GM19025 (cell line): ENCODE data around the gene SPAG4.

Source experiments
- ATAC-seq: cut with Tn5 transposase; IDR thresholded peaks from one replicate; pipeline ENCODE4 v1.9.1; 2021; ENCODE audit warnings: mild to moderate bottlenecking, low read depth, moderate library complexity; ENCODE audit not compliant: unreplicated experiment

Gene SPAG4

DNA sequence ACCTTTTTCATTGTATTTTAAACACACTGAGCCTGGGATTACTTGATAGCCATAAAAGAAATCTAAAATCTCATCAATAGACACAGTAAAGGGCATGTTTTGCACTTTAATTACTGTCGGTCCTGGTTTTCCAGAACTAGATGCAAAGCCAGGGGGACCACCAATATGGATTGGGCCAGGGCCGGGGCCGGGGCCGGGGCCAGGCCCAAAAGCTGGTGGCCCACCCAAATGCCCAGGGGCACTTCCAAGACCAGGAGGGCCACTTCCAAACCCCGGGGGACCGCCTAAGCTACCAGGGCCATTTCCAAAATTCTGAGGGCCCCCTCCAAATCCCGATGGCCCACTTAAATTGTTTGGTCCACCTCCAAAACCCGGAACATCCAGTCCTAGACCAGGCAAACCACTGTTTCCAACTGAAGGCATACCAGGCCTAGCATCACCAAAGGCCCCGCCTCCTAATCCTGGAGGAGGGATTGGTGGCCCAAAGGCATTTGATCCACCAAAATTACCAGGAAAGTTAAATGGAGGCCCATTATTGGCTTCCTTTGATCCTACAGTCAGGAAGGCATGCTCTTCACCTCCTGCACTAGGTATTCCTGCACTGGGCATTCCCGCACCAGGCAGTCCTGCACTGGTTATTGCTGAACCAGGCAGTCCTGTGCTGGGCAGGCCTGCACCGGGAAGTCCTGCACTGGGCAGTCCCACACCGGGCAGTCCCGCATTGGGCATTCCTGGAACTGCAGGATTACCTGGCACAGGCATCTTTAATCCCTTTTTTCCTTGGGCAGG is 37.2 kb downstream of the SPAG4 start:
- ATAC-seq, result no peak

DNA sequence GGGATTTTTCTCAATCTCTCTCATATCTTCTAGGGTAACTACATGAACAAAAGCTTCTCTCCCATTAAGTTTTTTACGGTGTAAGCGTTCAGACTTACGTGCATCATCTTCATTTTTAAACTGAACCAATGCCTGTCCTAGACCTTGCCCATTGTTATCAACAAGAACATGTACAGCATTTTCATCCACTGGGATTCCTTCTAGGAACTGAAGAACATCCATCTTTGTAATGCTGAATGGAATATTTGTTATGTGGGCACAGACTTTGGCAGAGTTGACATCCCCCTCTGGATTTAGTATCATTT is 37.8 kb downstream of the SPAG4 start:
- no peak for ATAC-seq

DNA sequence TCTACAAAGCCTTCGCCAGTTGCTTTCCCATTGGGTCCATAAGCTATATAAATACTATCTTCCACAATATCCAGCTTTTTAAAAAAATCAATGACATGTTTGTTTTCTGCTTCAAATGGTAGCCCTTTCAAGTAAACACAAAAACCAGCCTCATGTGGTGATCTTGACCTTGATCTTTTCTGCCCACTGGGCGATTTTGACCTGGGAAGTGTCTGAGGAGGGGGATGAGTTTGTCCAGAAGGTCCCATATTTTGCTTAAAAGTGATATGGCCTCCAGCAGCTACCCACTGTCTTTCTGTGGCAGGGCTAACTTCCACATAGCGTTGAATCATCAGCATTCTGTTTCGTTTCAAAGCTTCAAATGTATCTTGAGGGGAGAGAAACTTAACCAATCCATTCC is 38.3 kb downstream of the SPAG4 start:
- ATAC-seq, result no peak

DNA sequence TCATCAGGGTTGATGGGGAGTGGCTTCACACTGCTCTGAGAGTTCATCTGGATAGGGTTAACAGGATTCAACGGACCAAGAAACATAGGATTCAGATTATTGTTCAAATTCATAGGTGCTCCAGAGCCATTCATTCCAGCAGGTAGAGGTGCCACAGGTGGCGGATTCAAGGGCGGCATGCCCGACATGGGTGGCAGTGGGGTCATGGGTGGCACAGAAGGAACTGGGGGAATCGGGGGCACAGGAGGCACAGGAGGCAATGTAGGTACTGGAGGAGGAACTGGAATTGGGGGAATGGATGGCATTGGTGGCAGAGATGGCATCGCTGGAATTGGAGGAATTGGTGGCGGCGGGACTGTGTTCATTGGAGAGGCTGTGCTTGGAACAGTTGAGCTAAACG is 38.8 kb downstream of the SPAG4 start:
- no peak for ATAC-seq

DNA sequence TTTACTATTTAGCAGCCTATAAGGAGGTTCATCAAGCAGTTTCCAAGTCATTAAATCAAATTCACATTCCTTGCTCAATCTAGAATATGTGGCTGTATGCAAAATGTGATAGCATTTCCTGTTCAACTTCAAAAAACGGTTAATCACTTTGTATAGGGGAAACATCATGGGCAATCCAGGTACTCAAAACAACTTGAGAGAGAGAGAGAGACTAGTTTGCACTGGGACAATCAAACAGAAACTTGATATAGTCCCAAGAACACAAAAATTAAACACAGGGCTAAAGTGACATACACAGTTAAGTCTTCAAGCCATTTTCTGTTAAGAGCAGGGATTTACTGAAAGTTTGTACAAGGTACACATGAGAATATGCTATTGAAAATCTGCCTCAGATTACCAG is 41.6 kb downstream of the SPAG4 start:
- no peak for ATAC-seq

DNA sequence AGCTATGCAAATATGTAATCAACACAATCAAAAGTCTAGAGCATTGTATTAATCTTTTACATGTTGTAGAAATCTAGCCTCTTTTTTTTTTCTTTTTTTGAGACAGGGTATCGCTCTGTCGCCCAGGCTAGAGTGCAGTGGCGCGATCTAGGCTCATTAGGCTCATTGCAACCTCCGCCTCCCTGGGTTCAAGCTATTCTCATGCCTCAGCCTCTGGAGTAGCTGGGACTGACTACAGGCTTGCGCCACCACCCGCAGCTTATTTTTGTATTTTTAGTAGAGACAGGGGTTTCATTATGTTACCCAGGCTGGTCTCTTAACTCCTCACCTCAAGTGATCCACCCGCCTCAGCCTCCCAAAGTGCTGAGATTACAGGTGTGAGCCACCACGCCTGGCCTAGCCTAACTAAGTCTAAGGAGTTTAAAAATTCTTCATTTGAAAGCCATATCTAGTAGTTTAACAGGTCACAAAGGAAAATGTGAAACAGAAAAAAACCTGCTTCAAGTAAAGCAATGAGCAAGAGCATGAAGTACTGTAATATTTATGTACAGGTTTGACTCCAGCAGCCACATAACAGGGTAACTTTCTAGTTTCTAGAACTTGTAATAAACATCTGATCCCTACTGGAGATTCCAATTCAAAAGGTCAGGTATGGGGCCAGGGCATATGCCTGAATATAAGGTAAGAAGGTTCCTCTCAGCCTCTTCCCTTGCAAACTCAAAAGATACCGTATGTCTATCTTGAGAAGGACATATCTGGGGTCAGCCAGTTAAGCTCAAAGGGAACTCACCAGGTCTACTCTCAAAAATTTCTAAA is 44.7 kb downstream of the SPAG4 start:
- ATAC-seq, result no peak

DNA sequence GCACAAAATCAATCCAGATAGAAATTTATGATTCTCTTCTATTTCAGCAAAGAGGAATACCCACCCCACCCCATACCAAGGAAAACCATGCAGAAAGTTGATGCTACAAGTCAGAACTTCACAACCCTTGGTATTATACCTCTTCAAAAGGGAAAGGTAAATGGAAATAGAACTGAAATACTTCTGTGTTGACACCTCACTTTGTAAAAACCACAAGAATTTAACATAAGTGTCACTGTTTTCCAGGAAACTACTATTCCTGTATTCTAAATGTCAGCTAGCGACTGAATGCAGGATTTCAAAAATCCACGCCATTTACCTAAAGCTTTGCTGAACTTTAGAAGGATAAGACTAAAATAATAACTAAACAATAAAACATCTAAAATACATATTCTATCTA is 45.4 kb downstream of the SPAG4 start:
- no peak for ATAC-seq

DNA sequence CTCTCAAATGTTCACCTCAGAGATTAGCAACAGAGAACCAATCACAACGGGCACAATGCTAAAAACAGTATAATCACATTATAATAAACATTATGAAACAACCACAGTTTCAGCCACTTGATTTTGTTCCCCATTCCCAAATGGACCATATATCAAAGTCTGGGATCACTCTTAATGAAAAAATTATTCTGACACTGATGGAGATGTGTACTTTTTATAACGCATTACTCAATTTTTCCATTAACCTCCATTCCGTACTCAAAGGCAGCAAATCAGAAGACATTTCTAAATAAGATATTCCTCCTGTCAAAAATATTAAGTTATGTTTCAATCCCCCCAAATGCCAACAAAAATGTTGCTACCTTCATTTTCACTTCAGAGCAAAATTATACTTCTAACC is 46.3 kb downstream of the SPAG4 start:
- ATAC-seq, result no peak

DNA sequence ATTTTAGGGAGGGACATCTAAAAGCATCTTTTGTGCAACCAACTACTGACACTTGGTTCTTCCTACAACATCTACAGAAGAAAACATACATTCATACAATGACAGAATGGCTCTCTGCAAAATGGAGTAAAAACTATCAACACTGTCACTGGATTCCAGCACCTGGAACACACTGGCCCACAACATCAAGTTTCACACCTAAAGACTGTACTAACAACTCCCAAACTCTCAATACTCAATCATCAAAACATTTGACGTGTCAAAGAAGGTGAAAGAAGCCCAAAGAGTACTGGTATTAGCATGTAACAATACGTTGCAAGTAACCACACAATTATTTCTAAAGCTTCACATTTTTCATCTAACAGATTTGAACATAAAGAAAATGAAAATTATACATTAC is 46.9 kb downstream of the SPAG4 start:
- ATAC-seq, result no peak

DNA sequence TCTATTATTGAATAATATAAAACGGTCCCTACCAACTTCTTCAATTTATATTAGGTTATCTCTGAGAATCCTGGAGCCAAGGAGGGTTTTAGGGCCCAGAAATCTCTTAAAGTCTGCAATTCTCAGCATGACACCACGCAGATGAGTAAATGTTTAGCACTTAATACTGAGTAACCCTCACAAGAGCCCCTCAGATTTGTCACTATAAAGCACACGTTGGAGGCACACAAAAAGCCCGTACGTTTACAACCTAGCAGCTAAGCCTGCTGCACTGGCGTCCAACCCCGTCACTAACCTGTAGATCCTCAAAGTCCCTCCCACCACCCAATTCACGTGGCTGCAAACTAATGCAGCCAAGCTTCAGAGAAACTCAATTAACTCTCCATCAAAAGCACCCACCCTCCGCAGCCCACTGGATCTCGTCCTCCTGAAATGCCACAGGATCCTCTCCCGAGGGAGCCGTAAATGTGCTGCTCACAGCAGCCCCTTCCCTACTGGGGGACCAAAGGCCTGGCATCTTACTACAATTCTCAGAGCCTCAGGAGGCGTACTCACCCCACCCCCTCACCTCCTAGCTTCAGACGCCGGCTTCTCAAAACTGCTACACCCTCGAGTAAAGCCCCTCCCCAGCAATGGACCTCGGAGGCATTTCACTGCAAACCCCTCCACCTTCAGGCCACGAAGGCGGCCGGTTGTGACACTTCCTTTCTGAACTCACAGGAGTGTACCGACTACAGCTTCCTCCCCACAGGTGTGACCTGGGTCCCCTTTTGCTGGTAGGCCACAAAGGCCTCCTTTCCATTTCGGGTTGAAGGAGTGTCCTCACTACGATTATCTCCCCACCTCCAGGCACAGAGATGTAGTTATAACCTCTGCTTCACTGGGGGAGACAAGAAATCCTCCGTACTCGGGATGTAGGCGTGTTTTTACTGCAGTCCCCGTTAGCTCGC is 48.2 kb downstream of the SPAG4 start:
- no peak for ATAC-seq

DNA sequence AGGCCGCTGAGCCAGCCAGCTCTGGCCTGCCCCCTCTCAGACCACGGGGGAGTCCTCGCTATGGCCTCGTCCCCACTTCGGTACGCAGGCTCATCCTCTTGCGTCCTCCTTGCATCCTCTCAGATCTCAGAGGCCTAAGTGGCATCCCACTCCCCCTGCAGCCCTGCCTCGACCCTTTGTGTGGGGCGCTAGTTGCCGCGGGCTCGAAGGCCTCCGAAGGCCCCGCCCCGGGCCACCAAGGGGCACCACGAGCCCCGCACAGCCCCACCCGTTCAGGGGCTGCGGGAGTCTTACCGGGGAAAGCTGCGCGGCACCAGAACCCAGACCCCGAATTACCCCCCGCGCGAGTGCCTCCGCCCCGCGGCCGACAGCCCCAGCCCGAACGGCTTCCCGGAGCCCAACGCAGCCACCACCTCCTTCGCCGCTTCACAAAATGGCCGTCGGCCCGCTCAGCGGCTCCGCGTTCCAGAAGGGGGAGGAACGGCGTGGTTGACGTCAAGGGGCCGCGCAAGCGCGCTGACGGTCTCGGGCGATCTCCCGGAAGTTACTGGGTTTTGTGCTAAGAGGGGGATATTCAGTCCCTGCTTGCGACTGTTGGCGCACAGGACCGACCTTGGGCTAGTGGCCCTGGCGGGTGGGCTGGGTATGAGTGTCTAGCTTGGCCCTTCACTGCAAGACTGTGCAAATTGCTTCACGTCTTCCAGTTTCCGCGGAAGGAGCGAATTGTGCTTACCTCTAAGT is 49.0 kb downstream of the SPAG4 start, which contains the start of the genes CPNE1 and RBM12:
Gene CPNE1, minus strand, starts transcription at position 435 of the 741 bp plus-strand sequence. CDS start 31,977 bp downstream, outside the sequence.
Gene RBM12, minus strand, starts transcription at position 435 of the 741 bp plus-strand sequence. CDS start 9,578 bp downstream, outside the sequence.
- ATAC-seq, result peak; percentile 71

DNA sequence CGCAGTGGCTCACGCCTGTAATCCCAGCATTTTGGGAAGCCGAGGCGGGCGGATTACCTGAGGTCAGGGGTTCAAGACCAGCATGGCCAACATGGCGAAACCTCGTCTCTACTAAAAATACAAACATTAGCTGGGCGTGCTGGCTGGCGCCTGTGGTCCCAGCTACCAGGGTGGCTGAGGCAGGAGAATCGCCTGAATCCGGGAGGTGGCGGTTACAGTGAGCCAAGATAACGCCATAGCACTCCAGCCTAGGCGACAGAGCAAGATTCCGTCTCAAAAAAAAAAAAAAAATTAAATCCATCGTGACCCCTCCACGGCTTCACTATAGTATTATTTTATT is 50.3 kb downstream of the SPAG4 start:
- no peak for ATAC-seq

DNA sequence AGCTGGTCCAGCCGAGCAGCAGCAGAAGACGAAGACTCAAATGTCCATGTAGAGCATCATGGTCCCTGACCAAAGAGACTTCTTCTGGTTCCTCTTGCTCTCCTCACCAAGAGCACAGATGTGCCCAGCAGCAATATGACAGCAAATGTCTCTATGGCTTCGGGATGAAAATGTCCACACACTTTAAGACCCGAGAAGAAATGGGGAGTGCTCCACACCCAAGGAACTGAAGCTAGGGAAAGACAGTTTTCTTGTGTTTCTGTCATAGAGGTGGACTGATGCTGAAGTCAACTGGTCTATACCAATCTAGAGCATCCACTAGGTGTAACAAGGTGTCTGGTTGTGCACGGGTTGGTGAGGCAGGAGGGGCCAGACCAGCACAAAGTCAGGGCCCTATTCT is 53.6 kb downstream of the SPAG4 start:
- ATAC-seq, result no peak

DNA sequence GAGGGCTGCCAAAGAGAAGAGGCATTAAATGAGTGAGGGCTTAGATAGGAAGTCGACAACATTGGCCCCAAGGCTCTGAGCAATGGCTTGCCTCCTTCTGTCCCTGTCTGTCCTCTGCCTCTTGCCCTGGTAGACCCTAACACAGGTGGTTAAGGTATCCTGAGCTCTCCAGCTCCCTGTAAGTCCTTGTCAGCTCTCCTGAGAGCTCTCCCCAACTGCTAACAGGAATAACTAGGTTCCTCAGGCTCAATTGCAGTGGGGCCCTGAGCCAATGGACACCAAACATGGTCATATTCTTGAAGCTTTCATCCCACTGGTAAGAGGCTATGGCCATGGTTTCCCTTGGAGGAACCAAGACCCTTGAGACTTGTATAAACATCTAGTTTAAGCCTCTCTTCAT is 54.1 kb downstream of the SPAG4 start:
- no peak for ATAC-seq
